HG03196 (cell line): ENCODE measurements around the gene CCDC50.
A peak's percentile ranks its signal among the peaks of the same experiment; 100 is the strongest.

Source experiments
- ATAC-seq: cut with Tn5 transposase; IDR thresholded peaks from one replicate; pipeline ENCODE4 v1.9.1; 2021; ENCODE audit not compliant: unreplicated experiment

Gene CCDC50

DNA sequence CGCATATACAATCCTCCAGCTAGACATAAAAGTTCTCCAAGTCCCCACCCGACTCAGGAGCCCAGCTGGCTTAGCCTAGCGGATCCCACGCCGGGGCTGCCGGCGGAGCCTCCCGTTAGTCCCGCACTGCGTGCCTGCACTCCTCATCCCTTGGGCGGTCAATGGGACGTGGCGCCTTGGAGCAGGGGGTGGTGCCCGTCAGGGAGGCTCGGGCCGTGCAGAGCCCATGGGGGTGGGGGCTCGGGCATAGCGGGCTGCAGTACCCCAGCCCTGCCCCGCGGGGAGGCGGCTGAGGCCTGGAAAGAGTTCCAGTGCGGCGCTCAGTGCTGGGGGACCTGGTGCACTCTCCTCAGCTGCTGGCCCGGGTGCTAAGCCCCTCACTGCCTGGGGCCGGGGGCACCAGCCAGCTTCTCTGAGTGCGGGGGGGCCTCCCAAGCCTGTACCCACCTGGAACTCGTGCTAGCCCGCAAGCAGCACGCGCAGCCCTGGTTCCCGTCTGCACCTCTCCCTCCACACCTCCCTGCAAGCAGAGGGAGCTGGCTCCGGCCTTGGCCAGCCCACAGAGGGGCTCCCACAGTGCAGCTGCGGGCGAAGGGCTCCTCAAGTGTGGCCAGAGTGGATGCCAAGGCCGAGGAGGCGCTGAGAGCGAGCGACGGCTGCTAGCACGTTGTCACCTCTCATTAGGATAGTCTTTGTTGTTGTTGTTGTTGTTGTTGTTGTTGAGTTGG is 12.2 kb upstream of the CCDC50 start:
- ATAC-seq: no peak

DNA sequence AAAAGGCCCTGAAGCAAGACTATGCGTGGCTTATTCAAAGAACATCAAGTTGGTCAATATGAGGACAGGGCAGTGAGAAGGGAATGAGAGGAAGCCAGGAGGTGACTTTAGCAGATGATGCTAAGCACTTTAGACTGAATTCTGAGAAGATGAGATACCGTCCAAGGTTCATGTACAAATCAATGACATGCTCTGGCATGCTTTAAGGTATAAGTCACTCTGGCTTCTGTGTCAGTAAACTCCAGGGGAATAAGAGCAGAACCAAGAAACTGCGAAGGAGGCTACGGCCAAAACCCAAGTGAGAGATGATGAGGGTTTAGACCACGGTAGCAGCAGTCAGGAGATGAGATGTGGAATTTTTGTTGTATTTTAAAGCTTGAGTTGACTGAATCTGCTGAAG is 8.9 kb upstream of the CCDC50 start:
- ATAC-seq: no peak

DNA sequence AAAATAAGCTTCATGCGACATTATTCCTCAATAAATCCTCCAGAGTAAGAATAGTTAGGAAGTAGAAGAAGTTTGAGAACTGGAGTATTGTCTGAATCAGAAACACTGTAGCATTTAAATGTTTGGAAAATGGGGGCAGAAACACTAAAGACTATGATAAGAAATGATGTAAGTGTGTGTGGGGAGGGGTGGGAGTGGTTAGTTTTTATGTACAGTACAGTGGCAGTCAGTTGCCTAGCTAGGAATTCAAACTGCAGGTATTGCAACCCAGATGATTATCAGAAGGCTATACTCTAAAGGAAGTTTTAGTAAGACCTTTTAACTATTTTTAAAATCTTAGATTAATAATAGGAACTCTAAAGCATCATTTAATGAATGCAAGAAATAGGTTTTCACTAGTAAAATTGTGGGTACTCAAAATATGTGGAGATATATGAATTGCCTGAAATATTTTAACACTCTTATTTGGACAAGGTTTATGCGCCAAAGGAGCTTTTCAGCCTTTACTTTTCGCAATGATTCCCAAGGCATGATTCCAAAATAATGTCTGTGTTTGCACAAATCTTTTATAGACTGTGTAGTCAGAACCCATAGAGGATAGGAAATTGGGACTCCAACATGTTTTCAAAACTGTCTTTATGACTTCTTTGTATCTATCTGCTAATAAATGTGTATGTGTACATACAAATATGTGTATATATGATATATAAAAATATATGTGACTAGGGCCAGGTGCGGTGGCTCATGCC is 8.0 kb upstream of the CCDC50 start:
- ATAC-seq: no peak

DNA sequence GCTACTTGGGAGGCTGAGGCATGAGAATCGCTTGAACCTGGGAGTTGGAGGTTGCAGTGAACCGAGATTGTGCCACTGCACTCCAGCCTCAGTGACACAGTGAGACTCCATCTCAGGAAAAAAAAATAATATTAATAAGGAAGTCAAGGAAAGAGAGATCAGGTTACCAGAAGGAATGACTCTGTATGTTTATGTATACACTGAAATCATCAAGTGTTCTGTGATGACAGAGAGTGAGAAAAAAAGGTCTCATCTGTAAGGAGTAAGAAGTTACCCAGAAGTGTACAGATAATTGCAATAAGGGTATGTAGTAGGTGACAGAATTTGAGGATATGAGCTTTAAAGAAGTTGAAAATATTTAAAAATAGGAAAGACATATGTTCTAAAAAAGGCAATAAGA is 4.3 kb upstream of the CCDC50 start:
- no peak for ATAC-seq

DNA sequence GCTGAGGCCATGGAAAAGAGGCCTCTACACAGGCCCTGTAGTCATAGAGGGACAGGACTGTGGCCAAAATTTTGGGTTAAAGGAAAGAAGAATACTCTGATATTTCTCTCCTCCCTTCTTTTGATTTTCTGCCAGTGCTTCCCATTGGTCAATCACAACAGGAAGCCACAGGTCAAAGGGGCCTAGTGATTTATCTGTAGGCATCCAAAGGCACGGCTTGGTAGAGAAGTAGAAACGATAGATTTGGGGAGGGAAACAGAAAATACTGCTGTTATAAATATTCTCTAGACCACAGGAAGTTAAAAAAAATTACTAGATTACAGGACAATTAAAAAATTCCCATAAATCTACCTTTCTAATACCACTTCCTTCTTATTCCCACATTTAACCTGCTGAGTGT is 1.7 kb upstream of the CCDC50 start:
- ATAC-seq: no peak

DNA sequence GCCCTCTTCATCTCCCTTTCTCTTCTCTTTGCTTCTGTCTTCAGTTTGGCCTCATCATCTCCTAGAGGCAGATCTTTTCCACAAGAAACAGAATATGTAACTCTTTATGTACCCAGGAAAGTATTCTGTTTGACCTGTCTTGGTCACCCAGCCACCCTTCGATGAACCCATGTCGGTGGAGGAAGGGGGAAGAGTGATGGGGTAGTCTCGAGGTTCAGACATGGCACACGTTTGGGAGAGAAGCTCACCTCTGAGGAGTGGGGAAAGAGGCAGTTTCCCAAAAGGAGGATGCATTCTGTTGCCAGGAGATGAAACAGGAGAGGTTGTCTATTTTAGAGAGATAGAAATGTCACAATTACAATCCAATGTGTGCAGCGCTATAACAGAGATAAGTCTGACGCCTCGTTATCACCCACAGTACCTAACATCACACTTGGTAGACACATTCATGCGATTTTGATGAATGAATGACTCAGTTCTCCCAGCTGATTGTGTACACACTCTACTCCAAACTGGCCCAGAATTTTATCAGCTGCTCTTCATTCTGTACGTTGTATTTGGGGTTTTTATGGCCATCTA is 722 bp upstream of the CCDC50 start:
- no peak for ATAC-seq

DNA sequence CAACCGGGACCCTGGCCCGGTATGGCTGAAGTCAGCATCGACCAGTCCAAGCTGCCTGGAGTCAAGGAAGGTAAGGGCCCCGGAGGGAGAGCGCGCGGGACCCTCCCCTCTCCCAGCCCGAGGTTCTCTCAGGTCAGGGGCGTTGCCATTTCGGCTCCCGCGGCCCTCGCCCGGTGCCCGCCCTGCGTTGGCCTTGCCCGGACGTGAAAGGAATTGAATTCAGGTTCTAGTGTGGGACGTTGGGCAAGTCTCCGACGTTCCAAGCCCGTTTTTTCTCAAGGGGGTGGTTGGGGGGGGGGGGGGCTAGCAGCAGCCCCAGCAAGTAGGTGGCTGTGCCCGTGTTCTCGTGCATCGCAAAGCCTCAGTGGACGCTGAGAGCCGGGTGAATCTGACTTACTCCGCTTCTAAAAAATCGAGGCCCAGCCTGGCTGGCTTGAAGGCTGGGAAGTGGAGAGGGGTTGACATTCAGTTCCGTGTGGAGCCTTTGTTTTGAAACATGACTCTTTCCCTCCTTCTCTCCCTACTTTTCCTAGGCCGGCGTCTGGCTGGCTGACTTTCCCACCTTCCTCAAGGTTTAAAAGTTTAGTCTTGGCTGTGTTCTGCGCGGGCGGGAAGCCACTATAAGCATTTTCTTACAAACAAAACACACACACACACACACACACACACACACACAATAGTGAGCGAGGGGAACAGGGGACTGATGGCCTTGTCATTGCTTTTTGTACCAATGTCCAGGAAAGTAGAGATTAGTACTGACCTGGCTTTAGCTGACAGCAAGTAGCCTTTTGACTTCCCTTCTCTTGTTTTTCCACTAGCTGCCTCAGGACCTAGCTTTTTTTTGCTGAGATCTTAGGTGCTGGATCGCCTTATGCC is 698 bp downstream of the CCDC50 start, which contains the start of gene UTS2B:
Gene UTS2B, minus strand, starts transcription at position 873 of the 876 bp plus-strand sequence. CDS start 48,337 bp downstream, outside the sequence.
- peak; percentile 25 for ATAC-seq

DNA sequence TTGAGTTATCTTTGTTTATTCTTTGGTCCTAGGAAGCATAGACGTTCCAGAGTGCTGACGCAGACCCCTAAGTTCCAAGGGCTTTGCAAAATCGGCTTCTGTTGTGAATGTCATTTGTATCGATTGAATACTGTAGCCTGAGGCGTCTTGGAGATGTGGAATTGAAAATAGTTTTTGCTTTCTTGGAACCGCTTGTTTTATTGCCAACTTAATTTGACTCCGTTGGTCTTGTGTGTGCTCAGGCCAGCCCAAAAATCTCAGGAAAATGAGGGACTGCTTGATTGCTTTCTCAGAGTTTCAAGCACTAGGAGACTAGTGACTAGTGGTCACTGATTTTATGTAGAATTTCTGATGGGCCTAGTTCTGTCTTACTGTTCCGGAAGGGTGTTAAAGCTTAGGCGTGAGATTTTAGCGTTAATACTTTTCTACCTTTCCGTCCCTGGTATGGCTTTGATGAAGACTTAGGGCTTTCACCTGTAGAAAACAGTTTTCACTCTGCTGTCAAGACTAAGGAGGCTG is 1.4 kb downstream of the CCDC50 start:
- ATAC-seq: no peak

DNA sequence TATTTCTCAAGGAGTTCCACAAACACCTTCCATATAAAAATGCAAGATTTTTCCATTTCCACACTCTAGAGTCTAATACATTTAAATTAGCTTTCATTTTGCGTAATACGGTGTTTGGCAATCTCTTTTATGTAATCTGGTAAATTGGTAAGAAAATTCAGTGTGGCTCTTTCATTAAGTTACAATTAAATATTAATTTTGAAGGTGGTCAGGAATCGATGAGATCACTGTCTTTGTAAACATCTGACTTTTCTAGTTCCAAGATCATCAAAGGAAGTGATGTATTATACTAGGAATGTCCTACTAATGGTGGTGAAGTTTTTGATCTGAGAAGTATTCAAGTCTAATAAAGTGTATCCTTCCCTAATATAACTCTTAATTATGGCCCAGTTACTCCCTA is 2.2 kb downstream of the CCDC50 start:
- no peak for ATAC-seq

DNA sequence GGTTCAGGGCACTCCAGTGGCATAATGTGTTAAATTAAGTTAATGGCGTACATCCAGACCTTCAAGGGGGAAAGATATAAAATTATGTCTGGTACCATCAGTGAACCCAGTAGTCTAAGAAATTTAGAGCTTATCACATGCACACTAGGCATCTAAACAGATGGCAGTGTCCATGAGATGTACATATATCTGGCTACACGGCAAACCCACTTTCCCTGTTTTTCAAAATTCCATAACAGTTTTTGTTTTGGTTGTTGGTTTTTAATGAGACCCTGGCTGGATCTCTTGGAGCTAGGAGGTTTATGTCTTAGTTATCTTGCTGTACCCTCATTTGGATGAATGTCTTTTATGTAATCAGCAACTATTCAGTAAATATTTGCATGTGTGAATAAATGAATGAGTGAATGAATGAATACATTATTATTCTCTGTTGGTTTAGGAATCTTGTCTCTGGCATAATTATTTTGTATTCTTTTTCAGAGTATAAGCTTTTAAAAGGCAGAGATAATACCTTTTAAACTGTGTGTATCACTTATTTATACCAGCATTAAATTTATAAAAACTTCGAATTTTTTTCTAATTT is 4.2 kb downstream of the CCDC50 start:
- ATAC-seq: no peak

DNA sequence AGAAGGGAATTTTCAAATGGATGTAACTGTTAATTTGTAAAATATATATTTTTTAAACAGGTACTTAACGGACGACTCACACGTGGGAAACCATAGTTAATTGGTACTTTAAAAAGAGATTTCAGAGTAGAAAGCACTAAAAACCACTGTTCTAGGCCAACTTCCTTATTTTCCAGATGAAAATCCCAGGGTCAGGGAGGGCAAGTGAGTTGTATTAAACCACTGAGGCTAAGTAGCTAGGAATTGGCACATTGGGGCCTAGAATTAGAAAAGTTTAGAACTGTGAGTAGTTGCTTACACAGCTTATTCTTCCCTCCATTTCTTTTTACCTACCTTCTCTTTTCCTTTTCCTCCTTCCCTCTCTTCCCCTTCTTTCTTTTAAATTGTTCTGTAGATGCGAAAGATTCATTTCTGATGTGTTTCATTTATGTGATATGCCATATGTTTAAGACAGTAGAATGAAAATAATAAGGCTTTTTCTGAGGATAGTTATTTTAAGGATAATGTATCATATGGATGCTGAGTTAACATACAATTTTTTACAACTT is 5.2 kb downstream of the CCDC50 start:
- ATAC-seq: no peak

DNA sequence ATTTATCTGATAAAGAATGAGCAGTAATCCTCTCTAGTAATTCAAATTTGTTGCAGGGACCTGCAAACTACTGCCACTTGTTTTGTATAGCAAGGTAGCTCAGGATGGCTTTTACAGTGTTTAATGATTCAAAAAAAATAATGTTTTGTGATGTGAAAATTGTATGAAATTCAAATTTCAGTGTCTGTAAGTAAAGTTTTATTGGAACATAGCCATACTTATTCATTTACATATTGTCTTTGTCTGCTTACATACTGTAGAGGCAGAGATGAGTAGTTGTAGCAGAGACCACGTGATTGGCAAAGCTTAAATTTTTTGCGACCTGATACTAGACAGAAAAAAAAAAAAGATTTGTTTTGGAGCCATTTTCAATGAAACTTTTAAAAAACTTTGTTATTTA is 7.6 kb downstream of the CCDC50 start:
- ATAC-seq: no peak

DNA sequence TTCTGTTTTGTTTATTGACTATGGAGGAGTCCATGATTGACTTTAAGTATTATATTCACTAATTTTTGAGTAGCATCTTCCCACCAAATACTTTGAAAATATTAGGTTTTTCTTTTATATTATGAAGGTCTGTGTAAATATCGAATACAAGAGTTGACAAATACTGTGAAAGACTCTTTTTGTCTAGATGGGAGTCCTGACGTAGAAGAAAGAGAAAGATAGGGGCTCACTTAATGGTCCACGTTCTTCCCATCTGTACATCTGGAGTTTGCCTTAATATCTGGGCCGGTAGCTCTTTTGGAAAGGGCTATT is 8.9 kb downstream of the CCDC50 start:
- ATAC-seq: no peak

DNA sequence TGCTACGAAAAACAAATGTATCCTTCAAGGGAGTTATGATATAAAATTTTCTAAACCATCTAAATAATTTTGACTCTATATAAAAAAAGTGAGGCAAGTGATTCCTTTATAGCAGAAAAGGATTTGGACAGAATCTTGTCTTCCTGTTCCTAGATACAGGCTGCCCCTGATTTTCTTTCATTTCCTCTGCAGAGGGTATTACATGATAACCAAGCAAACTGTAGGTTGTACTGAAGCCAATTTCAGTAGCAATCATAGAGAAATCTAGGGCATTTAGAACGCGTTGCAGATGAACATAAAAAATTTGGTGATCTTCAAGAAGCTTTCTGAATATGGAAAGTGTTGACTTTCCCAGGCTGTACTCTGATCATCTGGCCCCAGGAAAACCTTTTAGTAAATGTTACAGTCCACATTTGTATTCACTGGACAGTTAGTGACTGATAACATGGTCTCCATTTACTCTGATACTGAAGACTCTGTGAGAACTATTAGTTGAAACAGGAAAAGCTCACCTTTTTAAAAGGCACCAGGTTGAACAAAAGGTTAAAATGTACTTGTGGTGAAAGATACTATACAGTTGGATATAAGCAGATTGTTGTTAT is 10.2 kb downstream of the CCDC50 start:
- ATAC-seq: no peak

DNA sequence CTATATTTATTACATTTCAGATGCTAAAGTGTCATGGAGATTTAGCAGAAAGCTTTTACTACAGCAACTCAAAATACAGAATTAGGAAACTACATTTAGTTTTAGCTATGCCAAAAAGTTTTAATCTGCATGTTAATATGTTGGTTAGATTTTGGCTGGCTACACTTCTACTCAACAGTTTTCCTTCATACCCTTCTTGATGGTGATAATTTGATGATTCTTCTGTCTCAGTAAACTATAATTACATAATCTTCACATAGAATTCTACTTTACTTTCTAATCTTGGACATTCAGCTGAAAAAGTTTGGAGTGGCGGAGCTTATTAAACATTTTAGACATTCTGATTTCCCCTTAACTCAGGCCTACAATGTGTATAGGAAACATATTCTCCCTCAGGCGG is 11.2 kb downstream of the CCDC50 start:
- ATAC-seq: no peak

DNA sequence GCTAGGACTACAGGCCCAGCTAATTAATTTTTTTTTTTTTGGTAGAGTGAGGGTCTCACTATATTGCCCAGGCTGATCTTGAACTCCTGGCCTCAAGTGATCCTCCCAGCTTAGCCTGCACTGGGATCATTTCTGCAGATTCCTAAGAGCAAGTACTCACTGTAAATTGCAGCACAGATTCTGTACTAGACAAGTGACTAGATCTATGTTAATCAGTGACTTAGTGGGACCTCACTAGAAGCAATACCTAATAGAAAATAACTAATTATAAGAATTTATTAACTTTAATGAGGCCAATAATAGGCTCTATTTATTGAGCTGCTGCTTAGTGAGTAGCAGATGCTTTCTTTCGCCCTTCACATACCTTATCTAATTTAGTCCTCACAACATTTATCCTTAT is 11.8 kb downstream of the CCDC50 start:
- peak; percentile 42 for ATAC-seq

DNA sequence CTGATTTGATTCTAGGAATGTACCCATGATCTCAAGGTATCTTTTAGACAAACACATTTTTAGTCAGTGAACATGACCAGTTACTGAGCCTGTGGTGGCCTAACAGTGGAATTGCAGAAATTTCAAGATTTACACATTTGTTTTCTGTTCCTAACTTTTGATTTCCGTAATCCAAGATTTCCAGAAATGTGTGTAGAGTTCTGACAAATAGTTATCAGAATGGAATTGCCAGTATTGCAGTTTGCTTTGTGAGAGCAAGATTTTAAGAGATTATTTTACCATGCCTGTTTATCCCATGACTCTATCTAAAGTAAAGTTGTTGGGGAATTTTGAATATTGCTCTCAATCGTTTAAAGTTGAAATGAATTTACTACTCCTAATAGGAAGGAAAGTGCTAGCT is 12.8 kb downstream of the CCDC50 start:
- ATAC-seq: no peak

DNA sequence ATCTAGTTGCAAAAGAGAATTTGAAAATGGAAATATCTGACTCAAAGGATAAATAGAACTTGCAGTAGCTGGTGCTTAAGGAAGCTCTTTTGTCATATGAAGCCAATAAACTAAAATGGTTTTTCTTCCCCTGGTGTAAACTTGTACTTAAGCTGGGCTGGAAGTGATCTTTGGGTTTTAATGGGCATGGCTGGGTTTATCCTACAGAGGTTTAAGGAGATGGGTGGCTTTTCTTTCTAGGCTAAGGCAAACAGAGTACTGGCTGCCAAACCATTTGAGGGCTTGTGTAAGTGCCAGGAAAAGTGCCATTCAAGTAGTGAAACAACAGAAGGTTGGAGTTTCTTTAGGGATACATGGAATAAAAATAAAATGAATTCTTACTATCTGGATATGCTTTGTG is 13.2 kb downstream of the CCDC50 start:
- no peak for ATAC-seq

DNA sequence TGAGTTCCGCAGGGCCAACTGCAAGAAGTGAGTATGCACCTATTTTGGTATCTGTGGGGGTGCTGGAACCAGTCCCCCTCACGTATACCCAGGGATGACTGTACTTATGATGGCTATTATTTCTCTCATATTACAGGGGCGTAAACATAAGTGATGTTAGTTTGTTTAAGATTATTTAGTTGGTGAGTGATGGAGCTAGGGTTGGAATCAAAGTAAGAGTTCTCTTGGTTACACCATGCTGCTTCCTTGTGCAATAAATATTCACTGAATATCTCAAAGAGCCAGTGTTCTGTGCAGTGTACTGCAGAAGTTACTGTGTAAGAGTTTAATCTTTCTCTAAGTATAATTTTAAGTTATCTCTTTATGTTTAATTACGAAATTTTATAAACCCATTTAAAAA is 13.9 kb downstream of the CCDC50 start:
- ATAC-seq: no peak

DNA sequence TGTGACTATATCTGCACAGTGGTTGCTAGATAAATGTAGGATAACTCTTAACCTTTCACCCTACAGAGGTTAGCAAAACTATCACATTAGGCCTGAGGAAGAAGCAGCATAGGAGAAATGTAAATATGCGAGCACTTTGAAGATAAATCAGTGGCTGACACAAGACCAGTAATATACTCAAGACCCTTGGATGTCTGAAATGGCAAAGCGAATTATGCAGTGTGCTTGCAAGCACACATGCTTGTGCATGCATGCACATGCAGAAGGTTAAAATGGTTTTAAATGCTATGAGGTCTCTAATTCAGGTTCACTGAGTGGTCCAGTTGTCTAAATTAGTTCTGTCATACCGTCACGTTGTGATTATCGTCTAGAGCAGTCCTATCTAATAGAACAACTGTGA is 14.7 kb downstream of the CCDC50 start:
- no peak for ATAC-seq
